Cardiac muscle cell (in vitro differentiated cells and primary cell): Measurements from ENCODE around the gene IGFL4. TPM values are rescaled to one million over a fixed set of nuclear protein-coding genes. Genes with fewer than 3 reads are reported as not detected.

Experiments
- DNase-seq, 2 donors: peaks; one replicate each; pipeline versions ENCODE4 v3.0.0 to v3.0.0-alpha.2; 2010 to 2017; ENCODE audit warnings: low read depth in 1 of 2, low spot score in 1 of 2
- H3K27ac ChIP-seq: fragments of 200-600 bp; sonication (generic); 2 replicates; pipeline ENCODE4 v1.5.1; 2016
- H3K27me3 ChIP-seq: fragments of 200-600 bp; sonication (generic); 2 replicates; pipeline ENCODE4 v1.6.0; 2016; ENCODE audit warnings: control low read depth
- H3K36me3 ChIP-seq: fragments of 200-600 bp; sonication (generic); 2 replicates; pipeline ENCODE4 v1.5.1; 2016; ENCODE audit warnings: control low read depth
- H3K4me1 ChIP-seq: fragments of 200-600 bp; sonication (generic); 2 replicates; pipeline ENCODE4 v1.8.1; 2017; ENCODE audit warnings: low read depth, mild to moderate bottlenecking, mixed run types
- H3K4me3 ChIP-seq: fragments of 200-600 bp; sonication (generic); 2 replicates; pipeline ENCODE4 v1.5.1; 2016; ENCODE audit warnings: mild to moderate bottlenecking
- H3K9me3 ChIP-seq: fragments of 200-600 bp; sonication (generic); 2 replicates; pipeline ENCODE4 v1.5.1; 2017; ENCODE audit warnings: low read depth, mild to moderate bottlenecking, control low read depth
- CTCF ChIP-seq: IDR thresholded peaks from 2 replicates; pipeline ENCODE4 v1.5.1; 2012; ENCODE audit warnings: low read depth, mild to moderate bottlenecking, low read length
- polyA plus RNA-seq: library from polyadenylated mRNA; unstranded; fragments of >200 nt; fragmentation: Nextera tagmentation; extraction: Ambion mirVana; gene quantifications from 2 replicates; pipeline ENCODE4 v1.2.1, GENCODE V29; 2016
- total RNA-seq: library from RNA; depleted of rRNA; stranded (reverse); fragments of >200 nt; gene quantifications from 2 replicates; pipeline ENCODE4 v1.2.3, GENCODE V29; 2016

Gene IGFL4
- total and polyA plus RNA-seq, 2 experiments from 2014 or later: 0.21 to 0.67 TPM

GRCh38 chr19:46042252-46042883, 1.6 kb upstream of the IGFL4 start:
- Histone ChIP-seq H3K27me3 (no peaks in the 10 kb centered on the region), H3K27ac (no peak overlapping the region), H3K4me1 (no peaks in the 10 kb centered on the region), H3K9me3 (no peaks in the 10 kb centered on the region), H3K4me3 (no peak overlapping the region), H3K36me3 (no peaks in the 10 kb centered on the region)
- no peak for DNase-seq
- TF ChIP-seq CTCF: no peak

- DNase-seq: no peak
- H3K4me3 ChIP-seq: no peak overlapping the region
- H3K4me1 ChIP-seq: no peaks in the 10 kb centered on the region
- no peak overlapping the region for H3K27ac ChIP-seq
- no peaks in the 10 kb centered on the region for H3K36me3 ChIP-seq
- H3K27me3 ChIP-seq: no peaks in the 10 kb centered on the region
- H3K9me3 ChIP-seq: no peaks in the 10 kb centered on the region
- TF ChIP-seq CTCF: no peak
Observed at GRCh38 chr19:46040125-46040524, 677 bp downstream of the IGFL4 start.

GRCh38 chr19:46036744-46037128, 4.1 kb downstream of the IGFL4 start:
- TF ChIP-seq CTCF: no peak
- Histone ChIP-seq H3K36me3 (no peaks in the 10 kb centered on the region), H3K27ac (no peak overlapping the region), H3K27me3 (no peaks in the 10 kb centered on the region), H3K4me1 (no peaks in the 10 kb centered on the region), H3K4me3 (no peak overlapping the region), H3K9me3 (no peaks in the 10 kb centered on the region)
- DNase-seq: no peak

- H3K4me1 ChIP-seq: peaks cover 4% of the 10 kb centered on the region
- DNase-seq: no peak
Observed at GRCh38 chr19:46035986-46036743, 4.6 kb downstream of the IGFL4 start.

GRCh38 chr19:46035546-46035945, 5.3 kb downstream of the IGFL4 start:
- H3K27ac ChIP-seq: no peak overlapping the region
- no peaks in the 10 kb centered on the region for H3K27me3 ChIP-seq
- no peaks in the 10 kb centered on the region for H3K36me3 ChIP-seq

More at GRCh38 chr19:46035986-46036743, 4.6 kb downstream of the IGFL4 start:
- Histone ChIP-seq H3K4me3 (no peak overlapping the region), H3K36me3 (no peaks in the 10 kb centered on the region), H3K27me3 (no peaks in the 10 kb centered on the region), H3K27ac (no peak overlapping the region), H3K9me3 (no peaks in the 10 kb centered on the region)
- TF ChIP-seq CTCF: no peak

More at GRCh38 chr19:46035546-46035945, 5.3 kb downstream of the IGFL4 start:
- TF ChIP-seq CTCF: no peak
- Histone ChIP-seq H3K4me3 (no peak overlapping the region), H3K4me1 (peaks cover 10% of the 10 kb centered on the region), H3K9me3 (no peaks in the 10 kb centered on the region)
- no peak for DNase-seq
